OCI-LY7 (cell line): ENCODE data around the gene CIC. TPM values are rescaled to one million over a fixed set of nuclear protein-coding genes. Genes with fewer than 3 reads are reported as not detected.

Source experiments
- BruUV-seq: library from RNA; stranded (reverse); fragments of 400-500 nt; replicated peaks from 2 replicates; lab custom pipeline; 2021; lab: Mats Ljungman, UMichigan
- CTCF ChIA-PET: fragments of 300-600 bp; sonication (Branson Sonifier 250); formaldehyde crosslinking; loops from one replicate; lab custom pipeline; 2022; ENCODE audit warnings: antibody characterized with exemption; ENCODE audit not compliant: unreplicated experiment; lab: Charles Lee
- POLR2A ChIA-PET: fragments of 300-600 bp; sonication (Branson Sonifier 250); formaldehyde crosslinking; loops from one replicate; lab custom pipeline; 2022; ENCODE audit warnings: antibody characterized with exemption; lab: Charles Lee
- DNase-seq: peaks from one replicate; pipeline ENCODE4 v3.0.0-alpha.2; 2015; ENCODE audit warnings: low spot score
- H2AFZ ChIP-seq: fragments of 200-600 bp; sonication (generic), shearing (Covaris generic); 2 replicates; pipeline ENCODE4 v1.6.1; 2014; ENCODE audit warnings: mild to moderate bottlenecking, antibody characterized with exemption, low read length, moderate library complexity
- H3K27ac ChIP-seq: fragments of 200-600 bp; sonication (generic); 2 replicates; pipeline ENCODE4 v1.5.1; 2014; ENCODE audit warnings: mixed run types, low read depth, mild to moderate bottlenecking, moderate library complexity, low read length, inconsistent platforms; ENCODE audit not compliant: poor library complexity, severe bottlenecking
- H3K36me3 ChIP-seq: fragments of 200-600 bp; sonication (generic); 2 replicates; pipeline ENCODE4 v1.6.1; 2014; ENCODE audit warnings: mild to moderate bottlenecking, antibody characterized with exemption, low read length, moderate library complexity, mixed read lengths; ENCODE audit not compliant: insufficient read depth
- H3K4me1 ChIP-seq: fragments of 200-600 bp; sonication (generic); 2 replicates; pipeline ENCODE4 v1.5.1; 2014; ENCODE audit warnings: mild to moderate bottlenecking, low read length; ENCODE audit not compliant: insufficient read depth, poor library complexity, severe bottlenecking
- H3K4me2 ChIP-seq: fragments of 200-600 bp; sonication (generic); 2 replicates; pipeline ENCODE4 v1.6.1; 2014; ENCODE audit warnings: mild to moderate bottlenecking, low read length
- H3K4me3 ChIP-seq: fragments of 200-600 bp; sonication (generic); 2 replicates; pipeline ENCODE4 v1.5.1; 2014; ENCODE audit warnings: mild to moderate bottlenecking, low read depth, low read length; ENCODE audit not compliant: poor library complexity, severe bottlenecking
- H3K79me2 ChIP-seq: fragments of 200-600 bp; sonication (generic); 2 replicates; pipeline ENCODE4 v1.6.1; 2016; ENCODE audit warnings: low read depth, mild to moderate bottlenecking, low read length, moderate library complexity, mixed read lengths; ENCODE audit not compliant: insufficient read depth
- H3K9me2 ChIP-seq: fragments of 200-600 bp; sonication (generic); 2 replicates; pipeline ENCODE4 v1.6.1; 2016; ENCODE audit warnings: mild to moderate bottlenecking, low read length, mixed read lengths; ENCODE audit not compliant: insufficient read depth
- H3K9me3 ChIP-seq: fragments of 200-600 bp; sonication (generic); 2 replicates; pipeline ENCODE4 v1.6.1; 2014; ENCODE audit warnings: mild to moderate bottlenecking, mixed run types, low read length, mixed read lengths
- H4K20me1 ChIP-seq: fragments of 200-600 bp; sonication (generic); 2 replicates; pipeline ENCODE4 v1.6.1; 2014; ENCODE audit warnings: mild to moderate bottlenecking, antibody characterized with exemption, low read length, moderate library complexity, mixed read lengths; ENCODE audit not compliant: insufficient read depth
- CTCF ChIP-seq: fragments of 200-600 bp; sonication (generic); conservative IDR thresholded peaks from 2 replicates; pipeline ENCODE4 v1.5.1; 2014; ENCODE audit warnings: mild to moderate bottlenecking, antibody characterized with exemption, low read length, moderate library complexity, mixed read lengths
- EZH2phosphoT487 ChIP-seq: fragments of 200-600 bp; sonication (generic); IDR thresholded peaks from 2 replicates; pipeline ENCODE4 v1.6.1; 2018; ENCODE audit warnings: low read depth, borderline replicate concordance, mild to moderate bottlenecking, mixed run types, antibody characterized with exemption, low read length, moderate library complexity, mixed read lengths
- intact Hi-C: fragments of 100-400 bp; cut with micrococcal nuclease; formaldehyde crosslinking; loops from one replicate; pipeline ENCODE4 v1.10.0; 2022; ENCODE audit not compliant: unreplicated experiment
- total RNA-seq, 2 experiments: library from RNA; depleted of rRNA in 1 of 2; stranded (reverse); fragments of >200 nt in 1 of 2; shearing (Covaris generic) in 1 of 2; gene quantifications; 2 replicates each; pipeline ENCODE4 v1.2.3, GENCODE V29; 2014 to 2022

Gene CIC
- total RNA-seq, 2 experiments from 2014 or later = 26.8 to 48.2 TPM

GRCh38 chr19:42332059-42332458 lies 63.0 kb downstream of the CIC start:
- Histone ChIP-seq H3K9me2 (no peaks in the 10 kb centered on the region), H3K27ac (no peak overlapping the region), H2AFZ (no peak overlapping the region), H3K4me1 (peaks cover 6% of the 10 kb centered on the region), H3K36me3 (peaks cover 10% of the 10 kb centered on the region; the same call in 1 of the 2 replicates), H3K4me2 (no peak overlapping the region), H4K20me1 (no peaks in the 10 kb centered on the region), H3K79me2 (peaks cover 5% of the 10 kb centered on the region; the same call in 1 of the 2 replicates), H3K9me3 (no peaks in the 10 kb centered on the region), H3K4me3 (no peak overlapping the region)
- ChIA-PET CTCF (no interaction called here), POLR2A (no interaction called here)
- DNase-seq = no peak
- intact Hi-C loops = no loop called here
- TF ChIP-seq EZH2phosphoT487 (no peak), CTCF (no peak)
- BruUV-seq = no TSS peak

- Histone ChIP-seq H4K20me1 (no peaks in the 10 kb centered on the region), H3K4me2 (no peak overlapping the region), H3K27ac (no peak overlapping the region), H3K4me1 (no peaks in the 10 kb centered on the region), H3K36me3 (peaks cover 11% of the 10 kb centered on the region; the same call in 1 of the 2 replicates), H3K9me3 (no peaks in the 10 kb centered on the region), H3K9me2 (no peaks in the 10 kb centered on the region), H3K79me2 (no peaks in the 10 kb centered on the region), H3K4me3 (no peak overlapping the region), H2AFZ (no peak overlapping the region)
- POLR2A ChIA-PET = interaction anchor here (0.6 kb wide), 1 partner anchor 236 kb away, joined by 8 read pairs; no protein-coding TSS in a partner anchor
- BruUV-seq = no TSS peak
- no peak for DNase-seq
- TF ChIP-seq EZH2phosphoT487 (no peak), CTCF (no peak)
- CTCF ChIA-PET = no interaction called here
- intact Hi-C loops = no loop called here
Observed at GRCh38 chr19:42333018-42333417, 64.0 kb downstream of the CIC start.

GRCh38 chr19:42333975-42334696 lies 65.1 kb downstream of the CIC start:
- H2AFZ ChIP-seq = no peak overlapping the region
- TF ChIP-seq CTCF (no peak), EZH2phosphoT487 (no peak)
- ChIA-PET CTCF (no interaction called here), POLR2A (no interaction called here)
- H3K36me3 ChIP-seq = peaks cover 11% of the 10 kb centered on the region; the same call in 1 of the 2 replicates
- H3K9me3 ChIP-seq = no peaks in the 10 kb centered on the region
- H4K20me1 ChIP-seq = no peaks in the 10 kb centered on the region
- H3K4me2 ChIP-seq = no peak overlapping the region
- no peak overlapping the region for H3K27ac ChIP-seq
- H3K4me3 ChIP-seq = no peak overlapping the region
- BruUV-seq = no TSS peak
- no peaks in the 10 kb centered on the region for H3K4me1 ChIP-seq
- DNase-seq = no peak
- intact Hi-C loops = no loop called here
- H3K79me2 ChIP-seq = no peaks in the 10 kb centered on the region
- H3K9me2 ChIP-seq = no peaks in the 10 kb centered on the region
